ENCODE results near the gene HSD11B1.

The HSD11B1 gene

GRCh38 chr1:209674957-209675564 is 29.6 kb upstream of the HSD11B1 start, which contains the start of gene G0S2:
G0S2 (plus strand) TSS chr1:209675412; CDS start chr1:209675685, 273 bp downstream.
- no peak for TF ChIP-seq CTCF (IDR thresholded peaks at IDR 0.05; ENCODE audit: extremely low read depth, insufficient read depth, missing control alignments)
- no peak for DNase-seq (ENCODE audit: low spot score)
- in situ Hi-C loops (cut with MboI; ENCODE audit: low pct_unique_long_range_greater_than_20kb, low sequenced_read_pairs, unreplicated experiment): no loop called here

- no peak for DNase-seq (ENCODE audit: low spot score)
- no peak for TF ChIP-seq CTCF (IDR thresholded peaks at IDR 0.05; ENCODE audit: extremely low read depth, insufficient read depth, missing control alignments)
- in situ Hi-C loops (cut with MboI; ENCODE audit: low pct_unique_long_range_greater_than_20kb, low sequenced_read_pairs, unreplicated experiment): no loop called here
Observed at GRCh38 chr1:209675565-209676154, 29.0 kb upstream of the HSD11B1 start.

- TF ChIP-seq CTCF (IDR thresholded peaks at IDR 0.05; ENCODE audit: extremely low read depth, insufficient read depth, missing control alignments): no peak
- no peak for DNase-seq (ENCODE audit: low spot score)
- in situ Hi-C loops (cut with MboI; ENCODE audit: low pct_unique_long_range_greater_than_20kb, low sequenced_read_pairs, unreplicated experiment): no loop called here
Observed at GRCh38 chr1:209678981-209679539, 25.6 kb upstream of the HSD11B1 start.

GRCh38 chr1:209685821-209686220 is 18.8 kb upstream of the HSD11B1 start:
- in situ Hi-C loops (cut with MboI; ENCODE audit: low pct_unique_long_range_greater_than_20kb, low sequenced_read_pairs, unreplicated experiment): no loop called here
- DNase-seq (ENCODE audit: low spot score): no peak
- no peak for TF ChIP-seq CTCF (IDR thresholded peaks at IDR 0.05; ENCODE audit: extremely low read depth, insufficient read depth, missing control alignments)

- no peak for TF ChIP-seq CTCF (IDR thresholded peaks at IDR 0.05; ENCODE audit: extremely low read depth, insufficient read depth, missing control alignments)
- no peak for DNase-seq (ENCODE audit: low spot score)
- in situ Hi-C loops (cut with MboI; ENCODE audit: low pct_unique_long_range_greater_than_20kb, low sequenced_read_pairs, unreplicated experiment): no loop called here
Observed at GRCh38 chr1:209686322-209686721, 18.3 kb upstream of the HSD11B1 start.

- in situ Hi-C loops (cut with MboI; ENCODE audit: low pct_unique_long_range_greater_than_20kb, low sequenced_read_pairs, unreplicated experiment): no loop called here
- no peak for TF ChIP-seq CTCF (IDR thresholded peaks at IDR 0.05; ENCODE audit: extremely low read depth, insufficient read depth, missing control alignments)
- no peak for DNase-seq (ENCODE audit: low spot score)
Observed at GRCh38 chr1:209688746-209689234, 15.9 kb upstream of the HSD11B1 start.

All from GM13977 (cell line).